ENCODE measurements around the gene CD180. TPM values are rescaled to one million over a fixed set of nuclear protein-coding genes. Genes with fewer than 3 reads are reported as not detected.

Gene CD180
- not detected in 5 replicates for total RNA-seq (2022; extraction: Qiagen RNA extraction; ENCODE audit: low read depth)

DNA sequence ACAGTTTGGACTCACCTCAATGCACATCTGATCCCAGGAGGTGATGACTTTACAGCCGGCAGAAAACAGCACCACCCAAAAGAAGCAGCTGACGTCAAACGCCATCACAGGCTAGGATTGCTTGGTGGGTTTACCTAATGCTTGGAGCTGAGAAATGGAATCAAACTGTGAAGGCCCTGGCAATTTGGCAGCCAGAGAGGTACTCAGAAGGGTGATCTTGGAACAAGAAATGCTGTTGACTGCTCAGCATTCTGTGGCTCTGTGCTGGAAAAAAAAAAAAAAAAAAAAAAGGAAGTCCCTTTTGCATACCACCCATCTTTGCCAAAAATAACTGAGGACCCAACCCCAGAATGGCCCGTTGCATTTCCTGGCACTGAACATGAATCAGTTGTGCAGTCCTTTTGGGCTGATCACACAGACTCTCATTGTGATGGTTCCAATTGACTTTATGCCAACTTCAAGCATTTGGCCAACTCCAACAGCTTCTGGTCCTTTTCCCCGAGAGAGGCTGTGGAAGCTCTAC lies at the start of gene CD180:
Gene CD180, minus strand, starts transcription at position 263 of the 523 bp plus-strand sequence. Its CDS starts 158 bp downstream, at position 105.

All from A549 treated with DMSO at 1 μM for 4 hours (cell line).